ENCODE measurements around the gene NAXE.

DNA sequence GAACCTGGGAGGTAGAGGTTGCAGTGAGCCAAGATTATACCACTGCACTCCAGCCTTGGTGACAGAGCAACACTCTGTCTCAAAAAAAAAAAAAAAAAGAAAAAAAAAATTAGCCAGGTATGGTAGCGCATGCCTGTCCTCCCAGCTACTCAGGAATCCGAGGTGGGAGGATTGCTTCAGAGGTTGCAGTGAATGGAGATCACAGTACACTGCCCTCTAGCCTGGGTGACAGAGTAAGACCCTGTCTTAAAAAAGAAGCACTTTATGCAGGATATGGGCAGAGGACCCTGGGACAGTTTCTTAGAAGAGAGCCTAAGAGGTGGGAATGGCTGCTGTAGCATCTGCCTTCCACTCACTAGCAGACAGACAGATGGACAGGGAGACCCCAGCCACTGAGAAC lies 42.2 kb upstream of the NAXE start:
- TF ChIP-seq TAF1 (IDR thresholded peaks at IDR 0.05; ENCODE audit: low read depth) = no peak
- TF ChIP-seq EP300 (IDR thresholded peaks at IDR 0.05; ENCODE audit: borderline replicate concordance) = no peak
- no peak for TF ChIP-seq TCF12 (IDR thresholded peaks at IDR 0.05; ENCODE audit: low read depth)
- no peak for TF ChIP-seq YY1 (IDR thresholded peaks at IDR 0.05; ENCODE audit: low read depth)
- TF ChIP-seq CREB1 (IDR thresholded peaks at IDR 0.05; ENCODE audit: low read depth) = no peak
- no peak for TF ChIP-seq ZBTB7A (IDR thresholded peaks at IDR 0.05; ENCODE audit: low read depth)
- no peak for TF ChIP-seq EGR1 (IDR thresholded peaks at IDR 0.05)
- no peak for TF ChIP-seq CEBPB (IDR thresholded peaks at IDR 0.05)
